Uterus (tissue), 4 donors: ENCODE data around the gene NRG4. TPM values are rescaled to one million over a fixed set of nuclear protein-coding genes. Genes with fewer than 3 reads are reported as not detected.
"Not testable (repeated sequence)": the region's sequence is repeated elsewhere in the genome, so short reads cannot be mapped to it uniquely, and the experiment has no call there.

Experiments
- DNase-seq, 2 donors: peaks; one replicate each; pipeline ENCODE4 v3.0.0-alpha.2; 2019 to 2020
- H3K27ac ChIP-seq, 2 donors: fragments of 200-600 bp; sonication (generic); 1 replicate in 1 of 2; 2 replicates in 1 of 2; pipeline ENCODE4 v1.5.1; 2016 to 2018
- H3K27me3 ChIP-seq, 2 donors: fragments of 200-600 bp; sonication (generic); one replicate each; pipeline ENCODE4 v1.5.1; 2018 to 2019; ENCODE audit warnings: control low read depth in 1 of 2
- H3K36me3 ChIP-seq, 2 donors: fragments of 200-600 bp; sonication (generic); one replicate each; pipeline ENCODE4 v1.5.1; 2019; ENCODE audit warnings: control low read depth in 1 of 2
- H3K4me1 ChIP-seq, 2 donors: fragments of 200-600 bp; sonication (generic); one replicate each; pipeline ENCODE4 v1.5.1; 2018 to 2019; ENCODE audit warnings: control low read depth in 1 of 2
- H3K4me3 ChIP-seq, 2 donors: fragments of 200-600 bp; sonication (generic); 1 replicate in 1 of 2; 2 replicates in 1 of 2; pipeline ENCODE4 v1.5.1; 2018 to 2019; ENCODE audit warnings: mild to moderate bottlenecking in 1 of 2
- H3K9me3 ChIP-seq, 2 donors: fragments of 200-600 bp; sonication (generic); one replicate each; pipeline ENCODE4 v1.5.1; 2019; ENCODE audit warnings: control low read depth in 1 of 2
- CTCF ChIP-seq, 4 experiments: fragments of 200-600 bp in 2 of 4; fragments of 450-650 bp in 2 of 4; sonication (generic) in 2 of 4; IDR thresholded peaks; one replicate each; pipeline ENCODE4 v1.5.1; 2016 to 2019; ENCODE audit warnings: antibody characterized with exemption in 4 of 4, mild to moderate bottlenecking in 2 of 4, moderate library complexity in 1 of 4
- POLR2A ChIP-seq, 2 donors: fragments of 450-650 bp; IDR thresholded peaks; one replicate each; pipeline ENCODE4 v1.6.1; 2016; ENCODE audit warnings: antibody characterized with exemption in 2 of 2, mild to moderate bottlenecking in 1 of 2, moderate library complexity in 1 of 2
- intact Hi-C: fragments of 100-400 bp; cut with DNase I; formaldehyde crosslinking; loops from one replicate; pipeline ENCODE4 v1.15.1; 2023; ENCODE audit warnings: low total_unique reads
- total RNA-seq, 4 donors: library from RNA; depleted of rRNA in 3 of 4; stranded (reverse); fragments of >200 nt in 3 of 4; gene quantifications; one replicate each; pipeline versions ENCODE4 v1.1.0 to v1.2.4, GENCODE V29; 2014 to 2023
- donor health status: DM: yes; HTN: yes; CAD: no.

NRG4 gene
- total RNA-seq, 4 donors from 2014 or later: 0.21 TPM; not detected in 3

DNA sequence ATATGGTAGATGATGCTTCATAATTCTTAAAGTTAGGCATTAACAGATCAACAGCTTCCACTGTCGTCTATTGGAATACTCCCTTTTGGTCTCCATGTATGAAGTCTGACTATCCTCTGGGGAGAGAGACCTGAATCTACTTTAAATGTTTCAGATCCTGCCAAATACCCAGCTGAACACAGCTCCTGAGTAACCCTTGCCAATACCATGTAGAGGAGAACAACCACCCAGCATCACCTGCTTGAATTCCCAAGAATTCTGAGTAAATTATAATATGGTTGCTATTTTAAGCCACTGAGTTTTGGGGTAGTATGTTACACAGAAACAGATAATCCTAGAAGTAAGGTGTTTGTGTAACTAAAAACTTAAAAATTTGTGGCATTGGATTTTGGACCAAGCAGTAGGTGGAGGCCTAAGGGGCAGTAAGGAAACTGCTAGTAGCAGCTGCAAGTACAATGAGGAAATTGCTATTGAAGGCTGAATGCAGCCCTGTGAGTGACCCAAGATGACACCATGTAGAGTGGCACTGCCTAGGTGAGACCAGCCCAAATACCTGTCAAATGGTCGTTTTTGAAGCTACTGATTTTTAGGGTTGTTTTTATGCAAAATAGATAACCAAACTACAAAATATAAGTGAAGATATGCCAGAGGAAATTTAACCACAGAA lies 30.9 kb downstream of the NRG4 start:
- TF ChIP-seq POLR2A (IDR thresholded peaks at IDR 0.05) (no peak), CTCF (IDR thresholded peaks at IDR 0.05) (no peak)
- DNase-seq: no peak
- Histone ChIP-seq H3K36me3 (no peaks in the 10 kb centered on the region), H3K4me1 (no peaks in the 10 kb centered on the region), H3K4me3 (no peak overlapping the region), H3K27me3 (no peaks in the 10 kb centered on the region), H3K9me3 (no peaks in the 10 kb centered on the region), H3K27ac (no peak overlapping the region)
- intact Hi-C loops: no loop called here

DNA sequence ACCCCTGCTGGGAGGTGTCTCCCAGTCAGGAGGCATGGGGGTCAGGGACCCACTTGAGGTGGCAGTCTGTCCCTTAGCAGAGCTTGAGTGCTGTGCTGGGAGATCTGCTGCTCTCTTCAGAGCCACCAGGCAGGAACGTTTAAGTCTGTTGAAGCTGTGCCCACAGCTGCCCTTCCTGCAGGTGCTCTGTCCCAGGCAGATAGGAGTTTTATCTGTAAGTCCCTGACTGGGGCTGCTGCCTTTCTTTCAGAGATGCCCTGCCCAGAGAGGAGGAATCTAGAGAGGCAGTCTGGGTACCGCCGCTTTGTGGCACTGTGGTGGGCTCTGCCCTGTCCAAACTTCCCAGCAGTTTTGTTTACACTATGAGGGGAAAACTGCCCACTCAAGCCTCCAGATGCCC lies 35.5 kb downstream of the NRG4 start:
- DNase-seq, H3K4me1 ChIP-seq, H3K27ac ChIP-seq, H3K4me3 ChIP-seq, intact Hi-C loops, H3K9me3 ChIP-seq, H3K36me3 ChIP-seq, H3K27me3 ChIP-seq: not testable (repeated sequence)

- no peaks in the 10 kb centered on the region for H3K36me3 ChIP-seq
- no peaks in the 10 kb centered on the region for H3K9me3 ChIP-seq
- no peaks in the 10 kb centered on the region for H3K27me3 ChIP-seq
- no peak overlapping the region for H3K27ac ChIP-seq
- no peaks in the 10 kb centered on the region for H3K4me1 ChIP-seq
- H3K4me3 ChIP-seq: no peak overlapping the region
- intact Hi-C loops: no loop called here
- no peak for TF ChIP-seq POLR2A (IDR thresholded peaks at IDR 0.05)
- TF ChIP-seq CTCF (IDR thresholded peaks at IDR 0.05): no peak
- no peak for DNase-seq
These were observed 46.2 kb downstream of the NRG4 start for GRCh38 chr15:75966073-75966472.

GRCh38 chr15:75961331-75961730 lies 50.9 kb downstream of the NRG4 start:
- Histone ChIP-seq H3K36me3 (no peaks in the 10 kb centered on the region), H3K27me3 (no peaks in the 10 kb centered on the region), H3K4me1 (no peaks in the 10 kb centered on the region), H3K9me3 (no peaks in the 10 kb centered on the region), H3K27ac (no peak overlapping the region), H3K4me3 (no peak overlapping the region)
- no peak for DNase-seq
- TF ChIP-seq CTCF (IDR thresholded peaks at IDR 0.05): no peak
- no peak for TF ChIP-seq POLR2A (IDR thresholded peaks at IDR 0.05)
- intact Hi-C loops: no loop called here

DNA sequence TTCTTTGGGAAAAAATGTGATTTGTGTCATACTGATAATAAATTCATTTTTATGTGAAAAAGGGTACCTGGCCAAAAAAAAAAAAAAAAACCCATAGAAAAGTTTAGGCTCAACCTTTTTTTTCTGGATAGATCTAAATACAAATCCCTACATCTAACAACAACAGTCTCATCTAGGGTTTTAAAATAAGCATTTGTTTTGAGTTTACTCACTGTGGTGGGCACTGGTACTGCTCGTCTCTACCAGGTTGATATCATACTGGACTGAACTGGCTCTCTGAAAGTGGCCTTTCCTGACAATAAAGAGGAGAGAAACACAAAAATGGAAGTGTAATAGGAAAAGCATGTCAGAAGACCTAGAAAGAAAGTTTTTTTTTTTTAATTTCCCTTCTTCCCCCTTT lies 56.5 kb downstream of the NRG4 start:
- TF ChIP-seq CTCF (IDR thresholded peaks at IDR 0.05) (no peak), POLR2A (IDR thresholded peaks at IDR 0.05) (no peak)
- DNase-seq: no peak
- H3K9me3 ChIP-seq: no peaks in the 10 kb centered on the region
- no peaks in the 10 kb centered on the region for H3K36me3 ChIP-seq
- intact Hi-C loops: no loop called here
- no peaks in the 10 kb centered on the region for H3K4me1 ChIP-seq
- no peaks in the 10 kb centered on the region for H3K27me3 ChIP-seq
- H3K4me3 ChIP-seq: no peak overlapping the region
- no peak overlapping the region for H3K27ac ChIP-seq

DNA sequence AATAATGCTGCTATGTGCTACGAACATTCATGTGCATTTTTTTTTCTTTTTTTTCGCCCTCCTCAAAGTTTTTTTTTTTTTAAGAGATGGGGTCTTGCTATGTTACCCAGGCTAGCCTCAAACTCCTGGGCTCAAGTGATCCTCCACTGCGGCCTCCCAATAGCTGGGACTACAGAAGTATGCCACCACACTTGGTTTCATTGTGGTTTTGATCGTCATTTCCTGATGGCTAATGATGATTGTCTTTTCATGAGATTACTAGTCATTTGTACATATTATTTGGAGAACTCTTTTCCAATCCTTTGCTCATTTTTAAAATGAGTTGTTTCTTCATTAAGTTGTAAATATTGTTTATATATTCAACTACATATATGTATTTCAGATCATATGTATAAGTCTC lies 59.7 kb downstream of the NRG4 start:
- Histone ChIP-seq H3K9me3 (no peaks in the 10 kb centered on the region), H3K27ac (no peak overlapping the region), H3K36me3 (no peaks in the 10 kb centered on the region), H3K4me1 (no peaks in the 10 kb centered on the region), H3K27me3 (no peaks in the 10 kb centered on the region), H3K4me3 (no peak overlapping the region)
- TF ChIP-seq POLR2A (IDR thresholded peaks at IDR 0.05) (no peak), CTCF (IDR thresholded peaks at IDR 0.05) (no peak)
- intact Hi-C loops: no loop called here
- no peak for DNase-seq
